GM19240 (cell line): ENCODE data around the gene CFAP299.
A peak's percentile ranks its signal among the peaks of the same experiment; 100 is the strongest.
"Not testable (repeated sequence)": the region's sequence is repeated elsewhere in the genome, so short reads cannot be mapped to it uniquely, and the experiment has no call there.

ENCODE experiments used
- DNase-seq: peaks from one replicate; pipeline ENCODE4 v3.0.0; 2011; ENCODE audit warnings: low spot score; ENCODE audit not compliant: insufficient read length

The CFAP299 gene

DNA sequence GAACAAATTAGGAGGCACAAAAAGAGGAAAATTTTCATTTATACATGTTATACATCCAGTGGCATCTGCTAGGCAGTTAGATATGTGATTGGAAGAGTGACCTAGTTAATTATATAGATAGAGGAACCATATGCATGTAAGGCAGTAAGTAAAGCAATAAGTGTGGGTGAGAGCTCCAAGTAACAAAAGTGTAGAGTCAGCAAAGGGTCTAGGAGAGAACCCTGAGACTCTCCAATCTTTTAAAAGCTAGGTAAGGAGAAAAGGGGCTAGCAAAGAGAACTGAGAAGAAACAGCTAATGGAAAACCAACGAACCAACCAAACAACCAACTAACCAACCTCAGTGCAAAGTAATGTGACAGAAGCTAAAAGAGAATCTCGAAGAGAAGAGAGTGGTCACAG lies 3.8 kb upstream of the CFAP299 start:
- DNase-seq: no peak

DNA sequence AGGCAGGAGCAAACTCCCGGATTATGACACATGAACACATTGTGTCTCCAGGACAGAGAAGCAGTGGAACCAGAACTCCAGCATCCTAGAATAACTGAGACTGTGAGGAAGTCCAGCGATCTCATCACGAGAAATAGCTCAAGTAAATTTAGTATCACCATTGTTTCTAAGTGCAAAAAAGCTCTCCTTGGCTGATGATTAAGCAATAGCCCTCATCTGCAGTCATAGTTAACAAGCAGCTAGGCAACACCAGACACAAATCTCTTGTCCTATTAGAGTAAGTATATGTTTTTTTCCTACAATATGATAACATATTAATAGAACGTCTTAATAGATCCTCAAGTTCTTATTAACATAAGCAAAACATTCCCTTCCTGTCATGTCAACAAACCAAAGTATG lies 2.4 kb upstream of the CFAP299 start:
- DNase-seq: no peak

DNA sequence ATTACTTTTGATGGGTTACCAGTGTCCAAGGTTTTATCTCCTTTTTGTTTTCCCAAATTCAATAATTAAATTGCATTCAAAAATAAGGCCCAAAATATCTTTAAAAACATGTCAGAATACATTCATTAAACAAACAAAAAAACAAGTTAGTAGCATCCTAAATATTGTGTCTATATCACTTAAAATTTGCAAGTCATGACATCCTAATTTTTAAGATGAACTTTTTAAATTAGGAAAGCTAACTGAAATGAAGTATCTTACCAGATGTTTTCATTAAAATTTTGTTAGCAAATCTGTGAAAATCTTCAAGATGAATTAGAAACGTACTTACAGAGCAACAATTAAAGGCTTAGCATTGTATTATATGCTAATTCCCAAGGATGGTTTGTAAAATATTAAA lies 962 bp upstream of the CFAP299 start:
- no peak for DNase-seq

DNA sequence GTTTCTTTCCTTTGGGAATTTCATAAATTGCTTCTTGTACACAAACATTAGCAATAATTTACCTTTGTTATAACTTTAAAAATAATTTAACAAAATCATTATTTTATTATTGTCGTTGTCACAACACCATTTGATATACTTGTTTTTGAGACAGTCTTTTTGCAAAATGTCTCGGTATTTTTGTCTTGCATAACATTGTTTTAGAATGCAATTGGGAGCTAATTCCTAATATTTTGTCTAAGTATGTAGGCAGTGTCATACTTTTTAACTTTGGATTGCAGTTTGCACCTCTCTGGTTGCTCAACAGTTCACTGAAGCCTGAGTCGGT lies 340 bp upstream of the CFAP299 start:
- DNase-seq: no peak

DNA sequence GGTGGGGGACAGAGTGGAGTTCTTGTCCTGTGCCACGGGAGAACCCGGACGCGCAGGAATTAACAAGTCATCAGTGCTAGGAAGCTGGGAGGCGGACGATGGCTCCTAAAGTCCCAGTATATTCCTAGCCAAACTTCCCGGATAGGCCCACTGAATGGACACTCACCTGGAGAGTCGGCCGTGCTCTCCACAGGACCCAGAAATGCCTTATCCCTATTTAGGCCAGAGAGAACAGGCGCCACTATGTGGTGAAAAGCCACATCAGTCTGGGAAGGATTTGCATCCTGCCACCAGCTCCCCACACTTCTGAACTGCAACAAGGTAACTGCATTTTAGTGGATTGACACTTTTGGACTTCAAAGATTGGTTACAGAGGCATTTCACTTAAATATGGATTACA lies 1.1 kb downstream of the CFAP299 start:
- DNase-seq: no peak

DNA sequence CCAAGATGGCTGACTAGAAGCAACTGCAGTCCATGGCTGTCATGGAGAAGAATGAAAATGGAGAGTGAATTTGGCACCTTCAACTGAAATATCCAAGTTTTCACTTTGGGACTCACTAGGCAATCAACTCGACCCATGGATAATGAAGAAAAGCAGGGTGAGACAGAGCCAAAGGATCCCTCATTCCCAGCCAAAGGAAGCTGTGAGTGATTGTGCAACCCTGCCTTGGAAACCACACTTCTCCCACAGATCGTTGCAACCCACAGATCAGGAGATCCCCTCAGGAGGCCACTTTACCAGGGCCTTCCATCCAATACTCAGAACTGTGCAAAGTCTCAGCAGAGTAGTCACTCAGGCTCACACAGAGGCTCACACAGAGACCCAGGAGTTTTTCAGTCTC lies 4.5 kb downstream of the CFAP299 start:
- DNase-seq: no peak

DNA sequence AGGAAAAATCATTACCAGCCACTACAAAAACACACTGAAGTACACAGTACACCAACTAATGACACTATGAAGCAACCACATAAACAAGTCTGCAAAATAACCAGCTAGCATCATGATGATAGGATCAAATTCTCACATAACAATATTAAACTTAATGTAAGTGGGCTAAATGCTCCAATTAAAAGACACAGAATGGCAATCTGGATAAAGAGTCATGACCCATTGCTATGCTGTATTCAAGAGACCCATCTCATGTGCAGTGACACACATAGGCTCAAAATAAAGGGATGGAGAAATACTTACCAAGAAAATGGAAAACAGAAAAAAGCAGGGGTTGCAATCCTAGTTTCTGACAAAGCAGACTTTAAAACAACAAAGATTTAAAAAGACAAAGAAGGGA lies 7.2 kb downstream of the CFAP299 start:
- not testable (repeated sequence) for DNase-seq

DNA sequence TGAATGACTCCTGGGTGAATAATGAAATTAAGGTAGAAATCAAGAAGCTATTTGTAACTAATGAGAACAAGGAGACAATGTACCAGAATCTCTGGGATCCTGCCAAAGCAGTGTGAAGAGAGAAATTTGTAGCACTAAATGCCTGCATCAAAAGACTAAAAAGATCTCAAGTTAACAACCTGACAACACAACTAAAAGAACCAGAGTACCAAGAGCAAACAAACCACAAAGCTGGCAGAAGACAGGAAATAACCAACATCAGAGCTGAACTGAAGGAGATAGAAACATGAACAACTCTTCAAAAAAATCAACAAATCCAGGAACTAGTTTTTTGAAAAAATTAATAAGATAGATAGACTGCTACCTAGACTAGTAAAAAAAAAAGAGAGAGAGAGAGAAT lies 8.4 kb downstream of the CFAP299 start:
- DNase-seq: no peak

DNA sequence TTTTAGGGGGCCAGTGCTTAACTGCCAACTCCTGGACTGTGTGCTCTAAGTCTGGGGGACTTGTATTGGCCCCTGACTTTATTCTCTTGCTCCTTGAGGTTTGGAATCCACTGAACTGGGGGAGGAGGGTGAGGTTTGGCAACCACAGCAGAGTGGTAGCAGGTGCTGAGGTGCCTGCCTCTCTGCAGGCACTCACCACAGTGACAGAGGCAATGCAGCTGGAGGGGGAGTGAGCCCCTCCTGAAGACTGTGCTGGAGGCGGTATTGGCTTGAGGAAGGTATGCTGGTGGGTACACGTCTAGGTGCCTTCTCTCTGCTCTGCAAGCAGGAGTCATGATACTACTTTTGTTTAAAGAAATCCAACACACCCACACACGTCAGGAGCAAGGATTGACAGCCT lies 24.6 kb downstream of the CFAP299 start:
- no peak for DNase-seq

DNA sequence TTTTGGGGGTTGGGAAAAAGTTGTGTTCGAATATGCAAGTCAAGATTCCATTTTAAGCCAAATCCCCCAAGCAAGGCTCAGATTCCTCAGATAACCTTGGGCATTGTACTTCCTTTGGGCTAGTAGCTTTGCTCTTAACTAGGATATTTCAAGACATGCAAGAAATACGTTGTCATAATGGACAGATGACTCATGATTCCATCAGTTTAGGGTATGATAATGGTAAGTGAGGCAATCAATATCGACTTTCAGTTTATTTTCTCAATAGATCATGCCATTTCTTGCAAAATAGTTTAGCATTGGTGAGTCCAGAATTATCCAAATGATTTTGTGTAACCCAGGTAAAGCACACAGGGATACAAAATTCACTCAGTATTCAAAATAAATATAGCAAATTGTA lies 25.4 kb downstream of the CFAP299 start:
- no peak for DNase-seq

DNA sequence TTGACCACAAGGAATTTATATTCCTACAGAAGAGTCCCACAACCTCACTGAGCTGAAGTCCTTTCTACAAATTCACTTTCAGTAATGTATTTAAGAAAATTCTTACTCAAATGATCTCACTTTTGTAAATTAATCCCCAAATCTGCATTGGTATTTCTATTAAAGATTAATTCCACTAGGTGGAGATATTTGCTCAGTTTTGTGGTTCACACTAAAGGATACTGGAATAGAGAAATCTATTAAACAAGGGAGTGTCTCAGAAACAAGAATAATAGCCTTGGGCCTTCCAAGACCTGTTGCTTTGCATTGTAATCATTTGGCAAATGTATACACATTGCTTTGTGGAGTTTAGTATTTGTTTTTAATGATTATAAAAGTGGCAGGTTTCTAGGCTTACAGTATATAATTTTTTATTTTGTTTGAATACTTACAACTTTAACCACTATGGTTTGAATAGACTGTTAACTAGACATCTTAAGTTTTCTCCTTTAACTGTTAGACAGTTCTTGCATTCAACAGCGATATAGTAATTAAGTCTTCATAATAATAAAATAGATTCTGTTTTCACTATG lies 25.9 kb downstream of the CFAP299 start:
- no peak for DNase-seq

DNA sequence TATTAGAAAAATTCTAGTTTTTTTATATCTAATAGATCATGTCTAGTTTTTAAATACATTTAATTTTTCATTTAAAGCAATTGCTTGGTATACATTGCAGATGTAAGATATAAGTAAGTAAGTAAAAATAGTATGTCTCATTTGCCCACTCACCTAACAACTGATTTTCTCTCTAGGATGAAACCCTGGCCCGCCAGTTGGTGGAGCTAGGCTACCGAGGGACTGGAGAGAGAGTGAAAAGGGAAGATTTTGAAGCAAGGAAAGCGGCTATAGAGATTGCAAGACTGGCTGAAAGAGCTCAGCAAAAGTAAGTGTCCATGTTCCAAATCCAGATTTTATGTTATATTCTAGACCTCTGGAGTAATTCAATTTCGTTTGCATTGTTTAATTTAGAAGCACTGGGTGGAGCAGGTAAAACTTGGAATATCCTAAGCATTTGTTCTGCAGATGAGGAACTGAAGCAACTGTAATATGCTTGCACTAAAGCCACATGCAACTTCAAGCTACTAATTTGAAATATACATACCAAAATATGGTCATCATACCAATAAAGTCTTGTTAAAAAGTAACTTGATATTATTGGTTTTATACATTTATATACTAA lies 27.1 kb downstream of the CFAP299 start:
- DNase-seq: no peak

DNA sequence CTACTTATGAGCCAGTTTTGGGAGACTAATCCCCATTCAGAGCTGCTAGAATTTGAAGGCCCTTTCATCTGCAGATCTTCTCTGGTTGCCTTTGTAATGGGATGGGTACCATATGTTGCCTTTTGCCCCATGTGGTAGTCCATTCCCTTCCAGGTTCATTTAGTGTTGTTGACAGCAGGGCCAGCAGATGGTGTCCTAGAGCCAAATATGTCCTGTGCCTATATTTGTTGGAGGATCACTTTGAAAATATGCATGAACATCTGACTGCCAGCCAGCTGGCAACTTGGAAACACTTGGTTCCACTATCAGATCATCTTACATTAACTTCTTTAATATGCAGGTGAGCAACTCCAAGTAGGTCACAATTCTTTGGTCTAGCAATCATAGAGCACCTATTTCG lies 30.4 kb downstream of the CFAP299 start:
- peak; percentile 20 for DNase-seq

DNA sequence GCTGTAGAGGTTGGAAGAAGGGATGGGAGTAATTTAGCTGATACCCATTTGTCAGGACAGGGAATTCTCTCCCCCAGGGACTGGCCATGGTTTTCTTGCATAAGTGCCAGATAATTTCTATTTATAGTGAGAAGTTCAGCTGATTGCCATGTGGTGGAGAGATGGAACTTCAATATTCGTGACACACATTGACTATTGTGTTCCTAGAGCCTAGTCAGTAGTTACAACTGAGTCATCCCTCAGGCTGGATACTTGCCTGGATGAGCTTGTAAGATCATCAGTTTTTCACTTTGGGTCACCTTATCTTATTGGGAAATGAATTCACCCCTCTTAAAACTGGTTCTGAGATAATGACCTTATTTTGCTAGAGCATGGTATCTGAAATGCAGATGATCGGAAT lies 32.2 kb downstream of the CFAP299 start:
- no peak for DNase-seq

DNA sequence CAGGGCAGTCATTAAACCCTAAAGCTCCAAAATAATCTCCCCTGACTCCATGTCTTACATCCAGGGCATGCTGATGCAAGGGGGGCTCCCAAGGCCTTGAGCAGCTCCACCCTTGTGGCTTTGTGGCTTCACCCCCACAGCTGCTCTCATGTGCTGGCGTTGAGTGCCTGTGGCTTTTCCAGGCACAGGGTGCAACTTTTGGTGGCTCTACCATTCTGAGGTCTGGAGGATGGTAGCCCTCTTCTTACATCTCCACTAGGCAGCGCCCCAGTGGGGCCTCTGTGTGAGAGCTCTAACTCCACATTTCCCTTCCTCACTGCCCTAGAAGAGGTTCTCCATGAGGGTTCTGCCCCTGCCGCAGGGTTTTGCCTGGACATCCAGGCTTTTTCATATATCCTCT lies 35.1 kb downstream of the CFAP299 start:
- DNase-seq: no peak

DNA sequence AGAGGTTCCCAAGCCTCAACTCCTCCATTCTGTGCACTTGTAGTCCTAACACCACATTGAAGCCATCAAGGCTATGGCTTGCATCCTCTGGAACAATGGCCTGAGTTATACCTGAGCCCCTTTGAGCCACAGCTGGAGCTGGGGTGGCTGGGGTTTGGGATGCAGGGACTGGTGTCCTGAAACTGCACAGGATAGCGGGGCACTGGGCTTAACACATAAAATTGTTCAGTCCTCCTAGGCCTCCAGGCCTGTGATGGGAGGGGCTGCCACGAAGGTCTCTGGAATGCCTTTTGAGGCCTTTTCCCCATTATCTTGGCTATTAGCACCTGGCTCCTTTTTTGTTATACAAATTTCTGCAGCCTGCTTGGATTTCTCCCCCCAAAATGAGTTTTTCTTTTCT lies 35.5 kb downstream of the CFAP299 start:
- no peak for DNase-seq

DNA sequence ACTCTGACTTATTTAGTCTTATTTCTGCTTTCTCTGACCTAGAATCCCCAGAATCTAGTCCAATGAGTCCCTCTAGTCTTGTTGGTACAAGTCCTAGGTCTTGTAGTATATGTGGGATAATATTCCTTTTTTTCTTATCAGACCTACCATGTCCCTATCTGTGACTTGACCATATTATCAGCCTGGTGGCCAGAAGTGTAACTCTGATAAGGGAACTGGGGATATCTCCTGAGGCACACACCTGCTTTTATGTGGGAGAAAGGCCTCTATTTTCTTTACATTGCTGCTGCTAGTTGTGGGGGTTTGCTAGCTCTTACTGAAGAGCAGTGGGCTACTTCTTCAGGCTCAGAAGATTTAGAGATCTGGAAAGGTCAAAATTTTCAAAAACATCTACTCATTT lies 38.6 kb downstream of the CFAP299 start:
- no peak for DNase-seq

DNA sequence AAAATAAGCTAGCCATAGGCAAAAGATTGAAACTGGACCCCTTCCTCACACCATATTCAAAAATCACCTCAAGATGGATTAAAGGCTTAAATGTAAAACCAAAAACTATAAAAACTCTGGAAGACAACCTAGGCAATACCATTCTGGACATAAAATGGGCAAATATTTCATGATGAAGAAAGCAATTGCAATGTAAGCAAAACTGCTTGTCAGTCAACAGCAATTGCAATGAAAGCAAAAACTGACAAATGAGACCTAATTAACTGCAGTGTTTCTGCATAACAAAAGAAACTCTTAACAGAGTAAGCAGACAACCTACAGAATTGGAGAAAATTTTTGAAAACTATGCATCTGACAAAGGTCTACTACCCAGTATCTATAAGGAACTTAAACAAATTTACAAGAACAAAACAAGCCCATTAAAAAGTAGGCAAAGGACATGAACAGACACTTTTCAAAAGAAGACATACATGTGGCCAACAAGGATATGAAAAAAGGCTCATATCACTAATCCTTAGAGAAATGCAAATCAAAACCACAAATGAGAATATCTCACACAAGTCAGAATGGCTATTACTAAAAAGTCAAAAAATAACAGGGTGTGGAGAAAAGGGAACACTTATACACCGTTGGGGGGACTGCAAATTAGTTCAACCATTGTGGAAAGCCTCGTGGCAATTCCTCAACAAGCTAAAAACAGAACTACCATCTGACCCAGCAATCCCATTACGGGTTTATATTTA lies 46.7 kb downstream of the CFAP299 start:
- DNase-seq: no peak

DNA sequence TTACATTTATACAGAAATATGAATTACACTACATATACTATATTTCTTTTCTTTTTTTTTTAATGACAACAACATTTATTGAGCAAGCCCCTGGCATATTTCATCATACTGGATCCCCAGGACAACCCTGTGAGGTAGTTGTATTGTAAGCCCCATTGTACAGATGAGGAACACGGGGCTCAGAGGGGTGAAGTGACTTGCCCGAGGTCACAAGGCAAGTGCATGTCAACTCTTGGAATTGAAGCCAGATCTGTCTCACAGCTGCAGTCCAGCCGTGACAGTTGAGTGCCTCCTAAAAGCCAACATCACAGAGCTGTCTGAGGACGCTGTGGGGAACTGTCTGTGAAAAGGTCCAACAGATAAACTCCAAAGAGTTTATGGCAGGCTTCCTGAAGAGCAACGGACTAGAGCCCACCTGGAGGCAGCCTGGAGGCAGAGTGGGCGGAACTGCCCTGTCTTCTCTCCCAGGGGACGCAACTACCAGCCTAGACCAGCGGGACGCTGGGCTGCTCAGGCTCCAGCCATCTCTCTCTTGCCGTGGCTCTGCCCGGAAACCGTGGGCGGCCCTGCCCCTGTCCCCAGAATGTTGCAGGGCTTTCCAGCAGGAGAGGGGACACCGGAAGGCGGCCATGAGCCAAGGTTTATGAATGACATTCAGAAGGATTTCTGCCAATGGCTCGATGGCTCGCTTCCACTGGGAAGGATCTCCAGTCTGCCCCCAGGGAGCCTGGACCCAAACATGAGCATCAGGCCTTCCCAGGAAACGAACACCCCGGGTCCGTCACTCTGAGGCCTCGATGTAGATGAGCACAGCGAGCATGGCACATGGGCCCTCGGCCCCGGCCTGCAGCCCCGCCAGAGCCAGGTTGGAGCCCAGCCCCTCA lies 50.1 kb downstream of the CFAP299 start:
- DNase-seq: no peak

DNA sequence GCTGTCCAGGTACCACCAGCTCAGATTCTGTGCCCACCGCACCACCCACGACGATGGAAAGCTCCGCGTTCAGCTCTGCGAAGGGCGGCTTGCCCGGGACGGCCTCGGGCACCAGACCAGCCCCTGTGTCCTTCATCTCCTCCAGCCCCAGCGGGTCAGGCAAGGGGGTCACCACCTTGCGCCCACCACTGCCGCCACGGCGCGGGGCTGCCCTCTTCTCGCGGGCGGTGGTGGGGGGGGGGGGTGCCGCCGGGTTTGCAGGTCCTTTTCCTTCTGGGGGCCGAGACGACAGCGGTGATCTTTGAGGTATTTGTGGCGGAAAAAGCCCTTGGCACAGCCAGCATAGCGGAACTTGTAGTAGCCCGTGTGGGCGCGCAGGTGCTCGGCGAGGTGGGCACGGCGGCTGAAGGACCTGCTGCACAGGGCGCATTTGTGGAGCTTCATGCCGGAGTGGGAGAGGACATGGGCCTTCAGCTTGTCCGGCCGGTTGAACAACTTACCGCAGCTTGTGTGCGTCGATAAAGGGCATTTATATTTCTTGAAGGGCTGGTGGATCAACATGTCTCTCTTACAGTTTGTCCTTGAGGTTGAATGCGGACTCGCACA lies 50.9 kb downstream of the CFAP299 start:
- no peak for DNase-seq

DNA sequence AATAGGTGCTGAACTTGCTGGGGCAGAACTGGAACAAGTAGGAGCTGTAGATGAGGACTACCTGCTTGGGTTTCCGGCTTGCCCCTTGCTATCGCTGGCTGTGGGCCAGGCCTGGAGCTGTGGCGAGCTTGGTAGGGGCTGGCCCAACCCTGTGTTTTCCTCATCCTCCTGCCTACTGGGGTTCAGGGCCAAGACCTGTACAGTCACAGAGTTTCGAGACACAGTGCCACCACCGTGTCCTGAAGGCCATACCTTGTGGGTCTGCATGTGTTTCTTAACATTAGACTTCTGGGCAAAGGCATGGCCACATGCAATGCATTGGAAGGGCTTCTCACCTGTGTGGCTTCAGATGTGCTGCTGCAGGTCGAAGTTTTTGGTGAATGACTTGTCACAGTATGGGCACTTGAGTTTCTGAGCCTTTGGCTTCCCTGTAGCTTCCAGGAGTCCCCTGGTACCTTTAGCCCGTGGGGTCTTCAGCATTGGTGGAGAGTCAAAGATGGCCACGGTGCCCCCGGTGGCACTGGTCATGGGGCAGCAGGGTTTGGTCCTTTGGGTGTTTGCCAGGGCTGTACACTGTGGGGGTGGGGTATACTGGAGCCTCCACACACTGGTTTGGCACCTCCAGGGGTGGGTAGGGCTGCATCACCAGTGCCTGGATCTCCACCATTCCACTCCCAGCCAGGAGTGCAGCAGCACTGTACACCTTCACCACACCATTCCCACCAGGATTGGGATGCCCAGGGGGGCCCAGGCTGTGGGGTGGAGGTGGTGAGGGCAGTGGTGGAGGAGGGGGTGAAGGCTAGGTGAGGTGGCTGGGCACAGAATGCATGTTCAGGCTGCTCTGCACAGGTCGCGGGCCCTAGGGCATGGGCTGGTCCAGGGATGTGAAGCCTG lies 52.1 kb downstream of the CFAP299 start:
- no peak for DNase-seq
